Activated CD4-positive, alpha-beta memory T cell treated with anti-CD3 and anti-CD28 coated beads for 36 hours (primary cell): ENCODE measurements around the gene PSMG2. TPM values are rescaled to one million over a fixed set of nuclear protein-coding genes. Genes with fewer than 3 reads are reported as not detected.

ENCODE experiments used
- CTCF ChIA-PET: fragments of 350-600 bp; sonication (Branson Sonifier 250); formaldehyde crosslinking; loops from one replicate; lab custom pipeline; 2021; ENCODE audit warnings: antibody characterized with exemption, inconsistent platforms; lab: Charles Lee
- POLR2A ChIA-PET: fragments of 350-600 bp; sonication (Branson Sonifier 250); formaldehyde crosslinking; loops from one replicate; lab custom pipeline; 2021; ENCODE audit warnings: antibody characterized with exemption; lab: Charles Lee
- DNase-seq: peaks from one replicate; pipeline ENCODE4 v3.0.0-alpha.2; 2020
- H3K27ac Mint-ChIP-seq: one replicate; pipeline ENCODE4 v1.8.0; 2021; ENCODE audit warnings: mixed read lengths
- H3K27me3 Mint-ChIP-seq: one replicate; pipeline ENCODE4 v1.8.0; 2021; ENCODE audit warnings: mixed read lengths
- H3K36me3 Mint-ChIP-seq: one replicate; pipeline ENCODE4 v1.8.0; 2021; ENCODE audit warnings: mixed read lengths
- H3K4me1 Mint-ChIP-seq: one replicate; pipeline ENCODE4 v1.8.0; 2021; ENCODE audit warnings: low read depth, mixed read lengths
- H3K4me3 Mint-ChIP-seq: one replicate; pipeline ENCODE4 v1.8.0; 2021; ENCODE audit warnings: mild to moderate bottlenecking, mixed read lengths
- H3K9me3 Mint-ChIP-seq: one replicate; pipeline ENCODE4 v1.8.0; 2021; ENCODE audit warnings: mixed read lengths
- intact Hi-C: fragments of 100-400 bp; cut with micrococcal nuclease; formaldehyde crosslinking; loops from one replicate; pipeline ENCODE4 v1.15.1; 2023
- total RNA-seq, 2 experiments: library from RNA; stranded (reverse); gene quantifications; one replicate each; pipeline ENCODE4 v1.2.3, GENCODE V29; 2021

PSMG2 gene
- total RNA-seq, 2 experiments from 2014 or later, result 112 to 119 TPM

DNA sequence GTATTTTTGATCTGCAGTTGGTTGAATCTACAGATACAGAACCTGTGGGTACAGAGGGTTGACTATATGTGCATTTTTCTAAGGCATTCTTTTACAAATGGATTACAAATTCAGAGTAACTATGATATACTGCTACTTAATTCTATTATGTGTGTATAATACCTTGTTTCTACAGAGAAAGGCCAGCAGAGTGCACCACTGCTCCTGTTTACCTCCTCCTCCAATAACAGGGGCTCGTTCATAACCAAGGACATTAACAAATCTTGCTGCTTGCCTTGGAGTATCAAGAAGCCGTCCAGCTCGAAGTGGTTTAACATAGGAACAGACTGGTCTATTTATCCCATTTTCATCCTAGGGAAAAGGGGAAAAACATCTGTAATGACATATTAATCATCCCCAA is 16.7 kb upstream of the PSMG2 start:
- H3K36me3 Mint-ChIP-seq, result peaks cover 2% of the 10 kb centered on the region
- intact Hi-C loops, result no loop called here
- no peak for DNase-seq
- no peak overlapping the region for H3K4me3 Mint-ChIP-seq
- POLR2A ChIA-PET, result no interaction called here
- CTCF ChIA-PET, result no interaction called here
- H3K9me3 Mint-ChIP-seq, result no peaks in the 10 kb centered on the region
- H3K4me1 Mint-ChIP-seq, result peaks cover 3% of the 10 kb centered on the region
- no peak overlapping the region for H3K27ac Mint-ChIP-seq
- H3K27me3 Mint-ChIP-seq, result no peaks in the 10 kb centered on the region

GRCh38 chr18:12689256-12689850 is 13.5 kb upstream of the PSMG2 start:
- no peak overlapping the region for H3K4me3 Mint-ChIP-seq
- H3K9me3 Mint-ChIP-seq, result no peaks in the 10 kb centered on the region
- H3K4me1 Mint-ChIP-seq, result peaks cover 16% of the 10 kb centered on the region
- H3K27me3 Mint-ChIP-seq, result no peaks in the 10 kb centered on the region
- intact Hi-C loops, result no loop called here
- H3K36me3 Mint-ChIP-seq, result peaks cover 8% of the 10 kb centered on the region
- no peak overlapping the region for H3K27ac Mint-ChIP-seq
- no peak for DNase-seq
- CTCF ChIA-PET, result no interaction called here
- POLR2A ChIA-PET, result interaction anchor here (0.6 kb wide), 1 partner anchor 204 kb away, joined by 3 read pairs; no protein-coding TSS in a partner anchor

DNA sequence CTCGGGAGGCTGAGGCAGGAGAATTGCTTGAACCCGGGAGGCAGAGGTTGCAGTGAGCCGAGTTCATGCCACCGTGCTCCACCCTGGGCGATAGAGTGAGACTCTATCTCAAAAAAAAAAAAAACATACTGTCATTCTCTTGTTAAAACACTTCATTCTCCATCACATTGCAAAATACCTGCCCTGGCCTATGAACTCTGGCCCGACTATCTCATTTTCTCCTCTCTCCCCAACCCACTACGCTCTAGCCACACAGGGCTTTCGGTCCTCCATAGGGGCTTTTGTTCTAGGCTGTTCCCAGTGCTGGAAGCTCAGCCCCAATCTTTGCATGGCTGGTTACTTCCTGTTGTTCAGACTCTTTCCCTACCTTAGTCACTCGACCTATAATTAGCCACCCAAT is 10.6 kb upstream of the PSMG2 start:
- Mint-ChIP-seq H3K27ac (no peak overlapping the region), H3K36me3 (peaks cover 9% of the 10 kb centered on the region), H3K4me3 (no peak overlapping the region), H3K27me3 (no peaks in the 10 kb centered on the region), H3K4me1 (peaks cover 18% of the 10 kb centered on the region), H3K9me3 (no peaks in the 10 kb centered on the region)
- intact Hi-C loops, result no loop called here
- DNase-seq, result no peak
- ChIA-PET CTCF (no interaction called here), POLR2A (interaction anchor here (0.6 kb wide), 1 partner anchor 11 kb away, joined by 3 read pairs; the partner anchor contains the start of gene PSMG2)

- Mint-ChIP-seq H3K27ac (no peak overlapping the region), H3K36me3 (peaks cover 17% of the 10 kb centered on the region), H3K9me3 (no peaks in the 10 kb centered on the region), H3K4me1 (peaks cover 21% of the 10 kb centered on the region), H3K27me3 (no peaks in the 10 kb centered on the region), H3K4me3 (no peak overlapping the region)
- intact Hi-C loops, result no loop called here
- ChIA-PET CTCF (no interaction called here), POLR2A (no interaction called here)
- DNase-seq, result peak; percentile 21
Measured at GRCh38 chr18:12694032-12694431, 8.8 kb upstream of the PSMG2 start.

DNA sequence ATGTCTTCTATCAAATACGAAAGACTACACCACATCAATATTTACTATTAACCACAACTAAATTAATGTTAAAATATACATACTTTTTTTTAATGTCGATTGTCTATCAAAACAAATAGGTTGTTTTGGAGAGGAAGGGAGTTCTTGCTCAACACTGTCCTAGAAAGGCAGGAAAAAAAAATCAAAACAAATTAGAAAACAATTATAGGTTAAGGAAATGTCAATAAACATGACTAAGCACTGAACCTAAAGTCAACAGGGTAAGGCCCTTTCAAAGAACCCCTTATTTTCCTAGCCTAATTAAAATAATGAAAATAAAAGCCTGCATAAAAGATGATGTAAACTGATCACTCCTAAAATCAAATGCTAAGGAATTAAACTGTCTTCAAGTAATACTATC is 3.1 kb upstream of the PSMG2 start:
- Mint-ChIP-seq H3K27ac (no peak overlapping the region), H3K4me1 (peaks cover 27% of the 10 kb centered on the region), H3K9me3 (no peaks in the 10 kb centered on the region), H3K4me3 (no peak overlapping the region), H3K36me3 (peaks cover 18% of the 10 kb centered on the region), H3K27me3 (no peaks in the 10 kb centered on the region)
- no peak for DNase-seq
- CTCF ChIA-PET, result no interaction called here
- intact Hi-C loops, result loop anchor here (5.0 kb wide), 1 partner anchor 1028 kb away; the partner anchor contains the start of genes FAM210A and RNMT
- POLR2A ChIA-PET, result no interaction called here

- H3K4me1 Mint-ChIP-seq, result peaks cover 35% of the 10 kb centered on the region
- peaks cover 18% of the 10 kb centered on the region for H3K36me3 Mint-ChIP-seq
- peak overlapping the region; percentile 96 for H3K4me3 Mint-ChIP-seq
- peak overlapping the region; percentile 44 for H3K27ac Mint-ChIP-seq
- CTCF ChIA-PET, result interaction anchor here (1.0 to 1.7 kb wide), 3 partner anchors 22 to 233 kb away, joined by 3 read pairs; no protein-coding TSS in a partner anchor
- H3K9me3 Mint-ChIP-seq, result no peaks in the 10 kb centered on the region
- DNase-seq, result no peak
- no peaks in the 10 kb centered on the region for H3K27me3 Mint-ChIP-seq
- intact Hi-C loops, result loop anchor here (5.0 kb wide), 1 partner anchor 1026 kb away; the partner anchor contains the start of genes FAM210A and RNMT
- POLR2A ChIA-PET, result interaction anchor here (1.1 to 3.3 kb wide), 4 partner anchors 10 to 325 kb away, joined by 3 to 22 read pairs (median 9); partner anchors contain the start of genes AFG3L2 and PTPN2
Measured at GRCh38 chr18:12701161-12701560, 1.7 kb upstream of the PSMG2 start.

GRCh38 chr18:12703096-12703567 is 290 bp downstream of the PSMG2 start:
- no peaks in the 10 kb centered on the region for H3K9me3 Mint-ChIP-seq
- peaks cover 28% of the 10 kb centered on the region for H3K36me3 Mint-ChIP-seq
- peak overlapping the region; percentile 98 for H3K27ac Mint-ChIP-seq
- peaks cover 35% of the 10 kb centered on the region for H3K4me1 Mint-ChIP-seq
- ChIA-PET POLR2A (interaction anchor here (0.5 to 3.3 kb wide), 7 partner anchors 8 to 326 kb away, joined by 3 to 22 read pairs (median 3); partner anchors contain the start of genes AFG3L2 and PTPN2), CTCF (interaction anchor here (1.3 to 2.5 kb wide), 5 partner anchors 21 to 326 kb away, joined by 3 to 8 read pairs (median 6); partner anchors contain the start of gene AFG3L2)
- H3K4me3 Mint-ChIP-seq, result peak overlapping the region; percentile 96
- intact Hi-C loops, result loop anchor here (1.0 to 5.0 kb wide), 4 partner anchors 244 to 1024 kb away; partner anchors contain the start of genes CEP192, FAM210A, IMPA2 and RNMT
- no peaks in the 10 kb centered on the region for H3K27me3 Mint-ChIP-seq
- DNase-seq, result no peak

DNA sequence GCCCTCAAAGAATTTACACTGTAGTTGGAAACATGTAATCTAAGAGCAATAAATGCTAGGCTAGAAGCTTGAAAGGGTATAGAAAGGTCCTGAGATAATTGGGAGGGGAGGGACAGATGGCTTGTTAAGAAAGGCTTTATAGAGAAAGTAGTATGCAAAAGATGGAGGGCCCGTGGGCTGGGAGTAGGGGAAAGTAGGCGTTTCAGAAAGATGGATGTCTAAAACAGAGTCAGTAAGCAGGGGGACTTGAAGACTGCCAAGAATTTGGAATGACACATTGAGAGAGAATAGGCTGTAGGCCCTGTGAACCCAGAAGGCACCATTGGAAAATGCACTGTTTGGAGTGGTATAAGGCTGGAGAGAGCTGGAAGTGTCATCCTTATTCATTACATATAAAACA is 822 bp downstream of the PSMG2 start:
- H3K4me1 Mint-ChIP-seq, result peaks cover 33% of the 10 kb centered on the region

GRCh38 chr18:12711446-12711845 is 8.6 kb downstream of the PSMG2 start:
- CTCF ChIA-PET, result interaction anchor here (0.9 kb wide), 1 partner anchor 223 kb away, joined by 3 read pairs; no protein-coding TSS in a partner anchor
- DNase-seq, result no peak
- H3K27me3 Mint-ChIP-seq, result no peaks in the 10 kb centered on the region
- H3K9me3 Mint-ChIP-seq, result no peaks in the 10 kb centered on the region
- intact Hi-C loops, result no loop called here
- no peaks in the 10 kb centered on the region for H3K4me1 Mint-ChIP-seq
- peaks cover 33% of the 10 kb centered on the region for H3K36me3 Mint-ChIP-seq
- POLR2A ChIA-PET, result interaction anchor here (0.6 to 1.3 kb wide), 2 partner anchors 8 to 10 kb away, joined by 3 read pairs; partner anchors contain the start of gene PSMG2
- H3K4me3 Mint-ChIP-seq, result no peak overlapping the region
- no peak overlapping the region for H3K27ac Mint-ChIP-seq

More for the DNA sequence above, 822 bp downstream of the PSMG2 start:
- Mint-ChIP-seq H3K27me3 (no peaks in the 10 kb centered on the region), H3K27ac (peak overlapping the region; percentile 98), H3K36me3 (peaks cover 24% of the 10 kb centered on the region), H3K9me3 (no peaks in the 10 kb centered on the region), H3K4me3 (peak overlapping the region; percentile 96)
- DNase-seq, result peak; percentile 33
- ChIA-PET CTCF (interaction anchor here (0.7 to 2.5 kb wide), 4 partner anchors 21 to 312 kb away, joined by 3 to 8 read pairs (median 5); no protein-coding TSS in a partner anchor), POLR2A (interaction anchor here (0.9 to 3.3 kb wide), 3 partner anchors 34 to 245 kb away, joined by 3 to 14 read pairs (median 4); partner anchors contain the start of gene PTPN2)
- intact Hi-C loops, result loop anchor here (1.0 to 5.0 kb wide), 4 partner anchors 244 to 1024 kb away; partner anchors contain the start of genes CEP192, FAM210A, IMPA2 and RNMT

GRCh38 chr18:12721495-12722275 is 18.8 kb downstream of the PSMG2 start:
- CTCF ChIA-PET, result interaction anchor here (0.7 to 1.2 kb wide), 2 partner anchors 213 to 607 kb away, joined by 3 to 5 read pairs; no protein-coding TSS in a partner anchor
- POLR2A ChIA-PET, result interaction anchor here (0.8 kb wide), 1 partner anchor 17 kb away, joined by 3 read pairs; no protein-coding TSS in a partner anchor
- H3K27me3 Mint-ChIP-seq, result no peaks in the 10 kb centered on the region
- intact Hi-C loops, result loop anchor here (10.0 kb wide), 1 partner anchor 433 kb away; no protein-coding TSS in a partner anchor
- DNase-seq, result no peak
- peak overlapping the region; percentile 57 for H3K27ac Mint-ChIP-seq
- peaks cover 10% of the 10 kb centered on the region for H3K4me1 Mint-ChIP-seq
- H3K9me3 Mint-ChIP-seq, result no peaks in the 10 kb centered on the region
- H3K4me3 Mint-ChIP-seq, result no peak overlapping the region
- H3K36me3 Mint-ChIP-seq, result peaks cover 27% of the 10 kb centered on the region

DNA sequence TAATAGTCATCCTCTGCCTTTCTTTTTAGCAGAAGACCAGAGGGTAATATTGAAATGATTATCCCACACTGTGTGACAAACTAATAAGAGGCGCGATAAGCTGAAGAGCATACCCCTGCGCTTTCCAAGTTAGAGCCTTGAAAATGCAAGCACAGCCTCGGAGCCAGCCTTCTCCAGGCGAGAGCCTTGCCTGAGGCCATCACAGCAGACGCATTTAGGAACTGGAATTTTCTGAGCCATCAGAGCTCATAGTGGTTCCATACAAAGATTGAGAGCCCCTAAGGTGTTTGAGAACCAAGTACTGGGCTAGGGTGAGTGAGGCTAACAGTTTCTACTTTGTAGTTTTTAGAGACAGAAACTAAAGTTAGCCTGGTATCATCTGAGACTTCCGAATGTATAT is 19.9 kb downstream of the PSMG2 start:
- no peaks in the 10 kb centered on the region for H3K9me3 Mint-ChIP-seq
- intact Hi-C loops, result loop anchor here (10.0 kb wide), 1 partner anchor 432 kb away; no protein-coding TSS in a partner anchor
- CTCF ChIA-PET, result interaction anchor here (2.0 to 10.3 kb wide), 2 partner anchors 213 to 437 kb away, joined by 9 to 150 read pairs; no protein-coding TSS in a partner anchor
- H3K4me3 Mint-ChIP-seq, result no peak overlapping the region
- H3K27ac Mint-ChIP-seq, result no peak overlapping the region
- peaks cover 10% of the 10 kb centered on the region for H3K4me1 Mint-ChIP-seq
- H3K36me3 Mint-ChIP-seq, result peaks cover 21% of the 10 kb centered on the region
- no peaks in the 10 kb centered on the region for H3K27me3 Mint-ChIP-seq
- no peak for DNase-seq
- POLR2A ChIA-PET, result interaction anchor here (0.7 kb wide), 1 partner anchor 161 kb away, joined by 4 read pairs; no protein-coding TSS in a partner anchor
